Neuronal stem cell (in vitro differentiated cells): ENCODE data around the gene HS3ST1.

Experiments used
- DNase-seq: peaks from one replicate; pipeline ENCODE4 v3.0.0-alpha.2; 2013; ENCODE audit warnings: low spot score
- H2AFZ ChIP-seq: one replicate; pipeline ENCODE4 v1.6.1; 2013; ENCODE audit warnings: mild to moderate bottlenecking, low read length, inconsistent platforms
- H2AK5ac ChIP-seq: 2 replicates; pipeline ENCODE4 v1.6.1; 2013; ENCODE audit warnings: low read depth, mild to moderate bottlenecking, inconsistent platforms, low read length, moderate library complexity, mixed read lengths
- H2BK120ac ChIP-seq: 2 replicates; pipeline ENCODE4 v1.6.1; 2013; ENCODE audit warnings: low read depth, mild to moderate bottlenecking, inconsistent platforms, low read length, moderate library complexity, mixed read lengths
- H2BK12ac ChIP-seq: one replicate; pipeline ENCODE4 v1.6.1; 2013; ENCODE audit warnings: low read length, inconsistent platforms
- H2BK15ac ChIP-seq: 2 replicates; pipeline ENCODE4 v1.6.1; 2013; ENCODE audit warnings: mild to moderate bottlenecking, low read length, inconsistent platforms, mixed read lengths
- H2BK5ac ChIP-seq: one replicate; pipeline ENCODE4 v1.6.1; 2013; ENCODE audit warnings: inconsistent platforms, mild to moderate bottlenecking, low read length, moderate library complexity
- H3K14ac ChIP-seq: one replicate; pipeline ENCODE4 v1.6.1; 2013; ENCODE audit warnings: low read length, inconsistent platforms
- H3K18ac ChIP-seq: 2 replicates; pipeline ENCODE4 v1.6.1; 2013; ENCODE audit warnings: low read length, inconsistent platforms
- H3K23ac ChIP-seq: 2 replicates; pipeline ENCODE4 v1.6.1; 2013; ENCODE audit warnings: low read depth, mild to moderate bottlenecking, mixed read lengths, low read length, inconsistent platforms; ENCODE audit not compliant: poor library complexity
- H3K27ac ChIP-seq: replicated peaks from 3 replicates; pipeline ENCODE4 v1.5.1; 2013; ENCODE audit warnings: low read length, inconsistent platforms
- H3K27me3 ChIP-seq, 3 experiments: 2 replicates each; pipeline ENCODE4 v1.6.1; 2013; ENCODE audit warnings: low read length in 3 of 3, mild to moderate bottlenecking in 2 of 3, inconsistent platforms in 1 of 3, low read depth in 1 of 3, mixed read lengths in 1 of 3, moderate library complexity in 1 of 3; ENCODE audit not compliant: control insufficient read depth in 3 of 3, insufficient read depth in 3 of 3
- H3K36me3 ChIP-seq, 2 donors: replicated peaks in 1 of 2; 2 replicates each; pipeline ENCODE4 v1.6.1; 2013; ENCODE audit warnings: low read length in 2 of 2; ENCODE audit not compliant: control insufficient read depth in 2 of 2, insufficient read depth in 2 of 2
- H3K4ac ChIP-seq: 2 replicates; pipeline ENCODE4 v1.6.1; 2013; ENCODE audit warnings: inconsistent platforms, mild to moderate bottlenecking, low read length, moderate library complexity
- H3K4me1 ChIP-seq, 2 donors: 1 replicate in 1 of 2; 2 replicates in 1 of 2; pipeline ENCODE4 v1.6.1; 2013; ENCODE audit warnings: low read length in 2 of 2, low read depth in 1 of 2; ENCODE audit not compliant: control insufficient read depth in 2 of 2, insufficient read depth in 1 of 2
- H3K4me2 ChIP-seq: one replicate; pipeline ENCODE4 v1.6.1; 2013; ENCODE audit warnings: mild to moderate bottlenecking, low read length, inconsistent platforms; ENCODE audit not compliant: insufficient read depth, poor library complexity, severe bottlenecking
- H3K4me3 ChIP-seq, 2 donors: 2 replicates each; pipeline ENCODE4 v1.5.1; 2013; ENCODE audit warnings: low read length in 2 of 2, mild to moderate bottlenecking in 2 of 2, inconsistent platforms in 1 of 2, moderate library complexity in 1 of 2
- H3K79me1 ChIP-seq: one replicate; pipeline ENCODE4 v1.6.1; 2013; ENCODE audit warnings: low read depth, mild to moderate bottlenecking, inconsistent platforms, low read length, moderate library complexity
- H3K9ac ChIP-seq: one replicate; pipeline ENCODE4 v1.6.1; 2013; ENCODE audit warnings: mild to moderate bottlenecking, low read depth, low read length, inconsistent platforms; ENCODE audit not compliant: poor library complexity
- H3K9me3 ChIP-seq, 2 donors: replicated peaks in 1 of 2; 2 replicates each; pipeline versions ENCODE3 to v1.6.1; 2013; ENCODE audit warnings: low read length in 2 of 2, mild to moderate bottlenecking in 2 of 2, inconsistent platforms in 1 of 2, low read depth in 1 of 2, mixed read lengths in 1 of 2, moderate library complexity in 1 of 2; ENCODE audit not compliant: control insufficient read depth in 2 of 2, insufficient read depth in 1 of 2
- H4K8ac ChIP-seq: one replicate; pipeline ENCODE4 v1.6.1; 2013; ENCODE audit warnings: low read depth, mild to moderate bottlenecking, inconsistent platforms, low read length, moderate library complexity
- H4K91ac ChIP-seq: one replicate; pipeline ENCODE4 v1.6.1; 2013; ENCODE audit warnings: low read length, low read depth, mild to moderate bottlenecking, inconsistent platforms; ENCODE audit not compliant: poor library complexity
- WGBS, 2 donors: extraction: QIAGEN DNeasy Blood & Tissue Kit; methylation state at CpG; one replicate each; pipeline ENCODE4 v1.1.7; 2013; ENCODE audit warnings: missing lambda C conversion rate in 2 of 2, mixed read lengths in 1 of 2; ENCODE audit not compliant: insufficient read length in 2 of 2, insufficient replicate concordance in 1 of 2; ENCODE audit errors: extremely low coverage in 2 of 2; 5-methylcytosine and 5-hydroxymethylcytosine counted together

HS3ST1 gene

GRCh38 chr4:11429699-11430045 is 978 bp upstream of the HS3ST1 start:
- no peak overlapping the region for H3K9ac ChIP-seq
- H3K79me1 ChIP-seq, result no peaks in the 10 kb centered on the region
- H3K27me3 ChIP-seq, result peaks cover 11 to 55% (median 32%) of the 10 kb centered on the region in 3 experiments
- peaks cover 0 to 13% of the 10 kb centered on the region in 2 donors for H3K4me1 ChIP-seq
- H2AFZ ChIP-seq, result no peak overlapping the region
- no peak overlapping the region for H3K27ac ChIP-seq
- H2BK12ac ChIP-seq, result no peak overlapping the region
- H3K14ac ChIP-seq, result no peak overlapping the region
- H4K91ac ChIP-seq, result no peak overlapping the region
- H2AK5ac ChIP-seq, result no peak overlapping the region
- H2BK5ac ChIP-seq, result no peak overlapping the region
- no peak overlapping the region for H2BK15ac ChIP-seq
- no peak overlapping the region for H2BK120ac ChIP-seq
- H3K36me3 ChIP-seq, result no peaks in the 10 kb centered on the region
- H4K8ac ChIP-seq, result no peak overlapping the region
- no peaks in the 10 kb centered on the region for H3K9me3 ChIP-seq
- no CpG with 5 or more reads among the region's 8 CpGs for WGBS, 2 donors
- H3K4me3 ChIP-seq, result no peak overlapping the region
- H3K4me2 ChIP-seq, result no peak overlapping the region
- DNase-seq, result no peak
- H3K18ac ChIP-seq, result no peak overlapping the region
- no peak overlapping the region for H3K23ac ChIP-seq
- H3K4ac ChIP-seq, result no peak overlapping the region

GRCh38 chr4:11428899-11429698 is 405 bp upstream of the HS3ST1 start:
- Histone ChIP-seq H4K91ac (no peak overlapping the region), H3K4me3 (peak overlapping the region; percentile 40 to 79), H4K8ac (no peak overlapping the region), H2BK5ac (no peak overlapping the region), H2AFZ (peak overlapping the region; percentile 91), H3K9me3 (no peaks in the 10 kb centered on the region), H3K27me3 (peaks cover 11 to 55% (median 32%) of the 10 kb centered on the region in 3 experiments), H2BK15ac (peak overlapping the region; percentile 40), H3K18ac (peak overlapping the region; percentile 77), H2BK12ac (no peak overlapping the region), H3K79me1 (no peaks in the 10 kb centered on the region), H3K9ac (peak overlapping the region; percentile 63), H2BK120ac (no peak overlapping the region), H2AK5ac (no peak overlapping the region), H3K27ac (no peak overlapping the region), H3K36me3 (no peaks in the 10 kb centered on the region), H3K14ac (no peak overlapping the region), H3K4me2 (peak overlapping the region; percentile 97), H3K23ac (peak overlapping the region; percentile 25), H3K4ac (no peak overlapping the region), H3K4me1 (peaks cover 0 to 13% of the 10 kb centered on the region in 2 donors)
- WGBS, 2 donors, result no CpG with 5 or more reads among the region's 64 CpGs
- peak; percentile 64 for DNase-seq

- Histone ChIP-seq H3K4me3 (peak overlapping the region; percentile 12 to 58), H3K23ac (peak overlapping the region; percentile 18), H3K4me2 (peak overlapping the region; percentile 70), H3K18ac (peak overlapping the region; percentile 48), H2BK15ac (no peak overlapping the region), H2BK120ac (no peak overlapping the region), H3K14ac (peak overlapping the region; percentile 15), H3K36me3 (no peaks in the 10 kb centered on the region), H3K9me3 (no peaks in the 10 kb centered on the region), H3K4ac (no peak overlapping the region), H3K4me1 (peaks cover 0 to 13% of the 10 kb centered on the region in 2 donors), H4K91ac (no peak overlapping the region), H2BK12ac (no peak overlapping the region), H3K9ac (peak overlapping the region; percentile 9), H2AK5ac (no peak overlapping the region), H2AFZ (peak overlapping the region; percentile 40), H2BK5ac (no peak overlapping the region), H3K79me1 (no peaks in the 10 kb centered on the region), H4K8ac (no peak overlapping the region), H3K27me3 (peaks cover 11 to 55% (median 32%) of the 10 kb centered on the region in 3 experiments), H3K27ac (no peak overlapping the region)
- WGBS, 2 donors, result no CpG with 5 or more reads among the region's 45 CpGs
- DNase-seq, result peak; percentile 8
Observed at GRCh38 chr4:11427121-11427996, 1.3 kb downstream of the HS3ST1 start.

GRCh38 chr4:11426731-11427120 is 2.0 kb downstream of the HS3ST1 start:
- no peak overlapping the region for H4K91ac ChIP-seq
- peak overlapping the region; percentile 40 for H2AFZ ChIP-seq
- H3K9ac ChIP-seq, result no peak overlapping the region
- no peak overlapping the region for H3K4me2 ChIP-seq
- H3K14ac ChIP-seq, result no peak overlapping the region
- no peak overlapping the region for H3K18ac ChIP-seq
- H2BK12ac ChIP-seq, result no peak overlapping the region
- no peak overlapping the region for H3K4ac ChIP-seq
- no peaks in the 10 kb centered on the region for H3K9me3 ChIP-seq
- H3K79me1 ChIP-seq, result no peaks in the 10 kb centered on the region
- no peak overlapping the region for H2AK5ac ChIP-seq
- DNase-seq, result peak; percentile 17
- no CpG with 5 or more reads among the region's 10 CpGs for WGBS, 2 donors
- H3K4me1 ChIP-seq, result peaks cover 0 to 15% of the 10 kb centered on the region in 2 donors
- H2BK5ac ChIP-seq, result no peak overlapping the region
- no peak overlapping the region for H2BK120ac ChIP-seq
- no peak overlapping the region for H3K4me3 ChIP-seq
- H3K23ac ChIP-seq, result no peak overlapping the region
- H3K36me3 ChIP-seq, result no peaks in the 10 kb centered on the region
- H3K27ac ChIP-seq, result no peak overlapping the region
- no peak overlapping the region for H2BK15ac ChIP-seq
- peaks cover 11 to 55% (median 32%) of the 10 kb centered on the region in 3 experiments for H3K27me3 ChIP-seq
- no peak overlapping the region for H4K8ac ChIP-seq
